ENCODE measurements around the gene PEX10.

Gene PEX10

GRCh38 chr1:2435746-2436355 lies 23.5 kb upstream of the PEX10 start:
- TF ChIP-seq EZH2 (IDR thresholded peaks at IDR 0.05; ENCODE audit: borderline replicate concordance, low read depth, low read length, severe bottlenecking), result no peak
- TF ChIP-seq, protein P1, sequence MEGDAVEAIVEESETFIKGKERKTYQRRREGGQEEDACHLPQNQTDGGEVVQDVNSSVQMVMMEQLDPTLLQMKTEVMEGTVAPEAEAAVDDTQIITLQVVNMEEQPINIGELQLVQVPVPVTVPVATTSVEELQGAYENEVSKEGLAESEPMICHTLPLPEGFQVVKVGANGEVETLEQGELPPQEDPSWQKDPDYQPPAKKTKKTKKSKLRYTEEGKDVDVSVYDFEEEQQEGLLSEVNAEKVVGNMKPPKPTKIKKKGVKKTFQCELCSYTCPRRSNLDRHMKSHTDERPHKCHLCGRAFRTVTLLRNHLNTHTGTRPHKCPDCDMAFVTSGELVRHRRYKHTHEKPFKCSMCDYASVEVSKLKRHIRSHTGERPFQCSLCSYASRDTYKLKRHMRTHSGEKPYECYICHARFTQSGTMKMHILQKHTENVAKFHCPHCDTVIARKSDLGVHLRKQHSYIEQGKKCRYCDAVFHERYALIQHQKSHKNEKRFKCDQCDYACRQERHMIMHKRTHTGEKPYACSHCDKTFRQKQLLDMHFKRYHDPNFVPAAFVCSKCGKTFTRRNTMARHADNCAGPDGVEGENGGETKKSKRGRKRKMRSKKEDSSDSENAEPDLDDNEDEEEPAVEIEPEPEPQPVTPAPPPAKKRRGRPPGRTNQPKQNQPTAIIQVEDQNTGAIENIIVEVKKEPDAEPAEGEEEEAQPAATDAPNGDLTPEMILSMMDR (IDR thresholded peaks at IDR 0.05; ENCODE audit: borderline replicate concordance, extremely low read depth, low read length, poor library complexity, severe bottlenecking), result no peak
- DNase-seq (no peak), ATAC-seq (ENCODE audit: insufficient read depth, low read depth) (no peak)
- Histone ChIP-seq H3K27me3 (ENCODE audit: insufficient read depth, low read length, poor library complexity) (no peaks in the 10 kb centered on the region), H3K9me3 (ENCODE audit: insufficient read depth, low read length, severe bottlenecking) (no peaks in the 10 kb centered on the region), H3K36me3 (ENCODE audit: insufficient read depth, low read length) (no peaks in the 10 kb centered on the region), H3K4me2 (ENCODE audit: insufficient read depth, low read length) (no peak overlapping the region), H3K4me1 (ENCODE audit: insufficient read depth, low read length) (no peaks in the 10 kb centered on the region), H3K27ac (ENCODE audit: low read length) (no peak overlapping the region), H3K9ac (ENCODE audit: low read depth, low read length) (no peak overlapping the region), H4K20me1 (ENCODE audit: insufficient read depth, low read length) (peaks cover 2% of the 10 kb centered on the region; the same call in 1 of the 2 replicates), H2AFZ (ENCODE audit: low read depth, low read length) (no peak overlapping the region), H3K79me2 (ENCODE audit: insufficient read depth, low read length) (no peaks in the 10 kb centered on the region), H3K4me3 (ENCODE audit: low read depth in 1 of 2, low read length in 2 of 2) (no peak overlapping the region)

GRCh38 chr1:2435091-2435490 lies 22.7 kb upstream of the PEX10 start:
- TF ChIP-seq, protein P1 (IDR thresholded peaks at IDR 0.05; ENCODE audit: borderline replicate concordance, extremely low read depth, low read length, poor library complexity, severe bottlenecking), result no peak
- TF ChIP-seq EZH2 (IDR thresholded peaks at IDR 0.05; ENCODE audit: borderline replicate concordance, low read depth, low read length, severe bottlenecking), result no peak

DNA sequence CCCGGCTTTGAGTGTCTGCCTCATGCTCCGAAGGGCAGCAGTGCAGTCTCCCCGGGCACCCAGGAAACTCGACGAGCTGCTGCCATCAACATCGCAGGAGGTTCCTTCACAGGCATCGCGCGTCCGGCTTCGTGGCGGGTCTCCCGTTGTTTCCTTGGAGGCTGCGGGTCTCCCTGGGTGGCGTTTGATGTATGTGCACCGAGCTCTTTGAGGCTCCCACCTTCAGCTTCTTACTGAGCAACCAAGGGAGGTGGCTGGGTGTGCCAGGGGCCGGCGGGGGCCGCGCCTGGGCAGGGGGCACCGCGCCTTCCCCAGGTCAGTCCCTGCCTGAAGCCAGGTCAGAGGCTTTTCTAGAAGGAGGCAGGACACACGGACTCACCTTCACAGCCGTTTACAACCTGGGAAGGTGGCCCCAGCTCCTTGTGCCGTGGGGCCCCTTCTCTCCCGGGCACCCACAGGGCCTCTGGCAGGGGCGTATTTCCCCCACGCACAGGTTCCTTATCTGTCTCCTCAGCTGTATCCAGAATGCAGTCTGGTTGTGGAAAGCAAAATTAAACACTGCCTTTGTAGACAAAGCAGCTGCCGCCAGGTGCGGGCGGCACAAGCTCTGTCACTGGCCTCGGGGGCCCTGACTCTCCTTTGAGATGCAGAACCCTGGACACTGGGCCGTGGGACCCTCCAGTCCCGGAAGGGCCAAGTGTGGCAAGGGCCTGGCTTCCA lies 21.7 kb upstream of the PEX10 start:
- DNase-seq, result no peak
- H3K27ac ChIP-seq (ENCODE audit: low read length), result no peak overlapping the region
- H3K27me3 ChIP-seq (ENCODE audit: insufficient read depth, low read length, poor library complexity), result no peaks in the 10 kb centered on the region
- H3K36me3 ChIP-seq (ENCODE audit: insufficient read depth, low read length), result no peaks in the 10 kb centered on the region
- peaks cover 2% of the 10 kb centered on the region; the same call in 1 of the 2 replicates for H4K20me1 ChIP-seq (ENCODE audit: insufficient read depth, low read length)
- H3K4me3 ChIP-seq (ENCODE audit: low read depth in 1 of 2, low read length in 2 of 2), result no peak overlapping the region
- ATAC-seq (ENCODE audit: insufficient read depth, low read depth), result no peak
- H3K9me3 ChIP-seq (ENCODE audit: insufficient read depth, low read length, severe bottlenecking), result no peaks in the 10 kb centered on the region
- H3K79me2 ChIP-seq (ENCODE audit: insufficient read depth, low read length), result no peaks in the 10 kb centered on the region
- H3K4me1 ChIP-seq (ENCODE audit: insufficient read depth, low read length), result no peaks in the 10 kb centered on the region
- TF ChIP-seq EZH2 (IDR thresholded peaks at IDR 0.05; ENCODE audit: borderline replicate concordance, low read depth, low read length, severe bottlenecking), result no peak
- TF ChIP-seq, protein P1 (IDR thresholded peaks at IDR 0.05; ENCODE audit: borderline replicate concordance, extremely low read depth, low read length, poor library complexity, severe bottlenecking), result no peak
- H2AFZ ChIP-seq (ENCODE audit: low read depth, low read length), result no peak overlapping the region
- H3K4me2 ChIP-seq (ENCODE audit: insufficient read depth, low read length), result no peak overlapping the region
- H3K9ac ChIP-seq (ENCODE audit: low read depth, low read length), result no peak overlapping the region

More at GRCh38 chr1:2435091-2435490, 22.7 kb upstream of the PEX10 start:
- Histone ChIP-seq H3K27me3 (ENCODE audit: insufficient read depth, low read length, poor library complexity) (no peaks in the 10 kb centered on the region), H2AFZ (ENCODE audit: low read depth, low read length) (no peak overlapping the region), H3K27ac (ENCODE audit: low read length) (no peak overlapping the region), H3K79me2 (ENCODE audit: insufficient read depth, low read length) (no peaks in the 10 kb centered on the region), H4K20me1 (ENCODE audit: insufficient read depth, low read length) (peaks cover 2% of the 10 kb centered on the region; the same call in 1 of the 2 replicates), H3K4me1 (ENCODE audit: insufficient read depth, low read length) (no peaks in the 10 kb centered on the region), H3K36me3 (ENCODE audit: insufficient read depth, low read length) (no peaks in the 10 kb centered on the region), H3K4me2 (ENCODE audit: insufficient read depth, low read length) (no peak overlapping the region), H3K9ac (ENCODE audit: low read depth, low read length) (no peak overlapping the region), H3K4me3 (ENCODE audit: low read depth in 1 of 2, low read length in 2 of 2) (no peak overlapping the region), H3K9me3 (ENCODE audit: insufficient read depth, low read length, severe bottlenecking) (no peaks in the 10 kb centered on the region)
- no peak for ATAC-seq (ENCODE audit: insufficient read depth, low read depth)
- DNase-seq, result no peak

All from DND-41 (cell line).